Endothelial cell of umbilical vein (primary cell): Measurements from ENCODE around the gene DENND2A. TPM values are rescaled to one million over a fixed set of nuclear protein-coding genes. Genes with fewer than 3 reads are reported as not detected.

Source experiments
- BruUV-seq: library from RNA; stranded (reverse); fragments of 400-500 nt; replicated peaks from 2 replicates; lab custom pipeline; 2021; lab: Mats Ljungman, UMichigan
- CTCF ChIA-PET: fragments of 300-600, 350-600 bp; sonication (Branson Sonifier 250); formaldehyde crosslinking; loops from one replicate; lab custom pipeline; 2021; ENCODE audit warnings: antibody characterized with exemption, inconsistent platforms; lab: Charles Lee
- POLR2A ChIA-PET: fragments of 300-600, 350-600 bp; sonication (Branson Sonifier 250); formaldehyde crosslinking; loops from one replicate; lab custom pipeline; 2021; ENCODE audit warnings: antibody characterized with exemption, inconsistent platforms; lab: Charles Lee
- DNase-seq: peaks from one replicate; pipeline ENCODE4 v3.0.0-alpha.2; 2011; ENCODE audit warnings: low read depth, low spot score
- FAIRE-seq: peaks from 2 replicates; lab custom pipeline; 2011; peaks lifted over from hg19 to GRCh38; lab: Jason Lieb, UNC
- H2AFZ ChIP-seq: 2 replicates; pipeline ENCODE4 v1.6.0; 2012; ENCODE audit warnings: low read depth, low read length, control low read depth, inconsistent platforms
- H3K27ac ChIP-seq: 2 replicates; pipeline ENCODE4 v1.5.1; 2011; ENCODE audit warnings: low read depth, mild to moderate bottlenecking, control low read depth, low read length, moderate library complexity; ENCODE audit not compliant: insufficient read depth
- H3K27me3 ChIP-seq, 2 experiments: 2 replicates each; pipeline versions ENCODE4 v1.6.0 to v1.6.1; 2011; ENCODE audit warnings: low read length in 2 of 2, mixed read lengths in 1 of 2; ENCODE audit not compliant: control insufficient read depth in 2 of 2, insufficient read depth in 2 of 2
- H3K36me3 ChIP-seq, 2 experiments: 2 replicates in 1 of 2; 3 replicates in 1 of 2; pipeline ENCODE4 v1.5.1; 2011; ENCODE audit warnings: low read length in 2 of 2, mild to moderate bottlenecking in 1 of 2, moderate library complexity in 1 of 2; ENCODE audit not compliant: control insufficient read depth in 2 of 2, insufficient read depth in 2 of 2; ENCODE audit errors: extremely low read depth in 1 of 2
- H3K4me1 ChIP-seq: 3 replicates; pipeline ENCODE4 v1.5.1; 2011; ENCODE audit warnings: mild to moderate bottlenecking, low read length; ENCODE audit not compliant: control insufficient read depth, insufficient read depth; ENCODE audit errors: extremely low read depth
- H3K4me2 ChIP-seq: 2 replicates; pipeline ENCODE4 v1.6.1; 2011; ENCODE audit warnings: low read length, control low read depth, mixed read lengths; ENCODE audit not compliant: insufficient read depth
- H3K4me3 ChIP-seq, 3 experiments: fragments of 200-600 bp in 1 of 3; sonication (generic), shearing (Covaris generic) in 1 of 3; replicated peaks in 1 of 3; 2 replicates each; pipeline ENCODE4 v1.5.1; 2011 to 2016; ENCODE audit warnings: control low read depth in 3 of 3, low read length in 3 of 3, mild to moderate bottlenecking in 2 of 3, inconsistent platforms in 1 of 3, low read depth in 1 of 3, moderate library complexity in 1 of 3; ENCODE audit not compliant: insufficient read depth in 1 of 3
- H3K79me2 ChIP-seq: 2 replicates; pipeline ENCODE4 v1.6.0; 2012; ENCODE audit warnings: low read length, inconsistent platforms; ENCODE audit not compliant: control insufficient read depth, insufficient read depth
- H3K9ac ChIP-seq: replicated peaks from 2 replicates; pipeline ENCODE3; 2011; ENCODE audit warnings: low read length, control low read depth; ENCODE audit not compliant: insufficient read depth; ENCODE audit errors: extremely low read depth
- H3K9me1 ChIP-seq: replicated peaks from 3 replicates; pipeline ENCODE4 v1.6.0; 2011; ENCODE audit warnings: mild to moderate bottlenecking, low read length; ENCODE audit not compliant: control insufficient read depth, insufficient read depth; ENCODE audit errors: extremely low read depth
- H3K9me3 ChIP-seq: replicated peaks from 2 replicates; pipeline ENCODE4 v1.5.1; 2012; ENCODE audit warnings: low read length, inconsistent platforms; ENCODE audit not compliant: control insufficient read depth, insufficient read depth
- H4K20me1 ChIP-seq: replicated peaks from 2 replicates; pipeline ENCODE3; 2011; ENCODE audit warnings: mild to moderate bottlenecking, low read length; ENCODE audit not compliant: control insufficient read depth, insufficient read depth; ENCODE audit errors: extremely low read depth
- EZH2 ChIP-seq: IDR thresholded peaks from 2 replicates; pipeline ENCODE4 v1.6.1; 2012; ENCODE audit warnings: borderline replicate concordance, low read depth, mild to moderate bottlenecking, moderate library complexity, low read length, inconsistent platforms; ENCODE audit not compliant: severe bottlenecking
- FOS ChIP-seq: IDR thresholded peaks from 2 replicates; pipeline ENCODE4 v1.6.1; 2011; ENCODE audit warnings: mild to moderate bottlenecking, low read length, moderate library complexity, borderline replicate concordance; ENCODE audit not compliant: insufficient read depth
- GATA2 ChIP-seq: IDR thresholded peaks from 2 replicates; pipeline ENCODE4 v1.7.0; 2011; ENCODE audit warnings: low read depth, mild to moderate bottlenecking, moderate library complexity, mixed read lengths, low read length; ENCODE audit not compliant: insufficient read length, insufficient read depth
- JUN ChIP-seq: IDR thresholded peaks from 2 replicates; pipeline ENCODE4 v1.6.1; 2011; ENCODE audit warnings: borderline replicate concordance, low read depth; ENCODE audit not compliant: insufficient read length, insufficient read depth
- MYC ChIP-seq: IDR thresholded peaks from one replicate; pipeline ENCODE4 v1.6.1; 2011; ENCODE audit warnings: mild to moderate bottlenecking, low read depth, low read length
- POLR2A ChIP-seq: IDR thresholded peaks from 2 replicates; pipeline ENCODE4 v1.6.1; 2012; ENCODE audit warnings: low read depth, mild to moderate bottlenecking, control low read depth, low read length
- POLR2AphosphoS5 ChIP-seq: IDR thresholded peaks from 2 replicates; pipeline ENCODE4 v1.6.1; 2012; ENCODE audit warnings: low read depth, mild to moderate bottlenecking, control low read depth, low read length, moderate library complexity; ENCODE audit not compliant: insufficient read depth
- dilution Hi-C: fragments of 300-500 bp; cut with MboI; formaldehyde crosslinking; loops from one replicate; pipeline ENCODE4 v1.15.0; 2019; ENCODE audit warnings: low sequenced_read_pairs; ENCODE audit not compliant: extremely low pct_ligation_motif_present
- intact Hi-C: fragments of 100-400 bp; cut with micrococcal nuclease; formaldehyde crosslinking; loops from one replicate; pipeline ENCODE4 v1.10.0; 2022
- polyA plus RNA-seq, 4 experiments: library from polyadenylated mRNA; depleted of rRNA in 3 of 4; stranded (reverse) in 3 of 4; unstranded in 1 of 4; fragments of >200 nt; gene quantifications; 2 replicates each; pipeline versions ENCODE4 v1.2.1 to v1.2.3, GENCODE V29; 2011 to 2012; ENCODE audit warnings: missing spikeins in 1 of 4
- total RNA-seq: library from RNA; stranded (reverse); gene quantifications from 2 replicates; pipeline ENCODE4 v1.2.3, GENCODE V29; 2021

Gene DENND2A
- total and polyA plus RNA-seq, 2 donors (not counting 3 experiments of a cell fraction or from before 2014, with no cell fraction given): 0.33 TPM; not detected in 1

- Histone ChIP-seq H3K9me3 (no peaks in the 10 kb centered on the region), H3K9ac (no peak overlapping the region), H3K27ac (no peak overlapping the region), H2AFZ (peak overlapping the region; percentile 52), H3K4me3 (peak overlapping the region in 1 of 3 experiments; percentile 34), H3K4me2 (no peak overlapping the region), H4K20me1 (no peaks in the 10 kb centered on the region), H3K27me3 (peaks cover 32 to 33% of the 10 kb centered on the region in 2 experiments), H3K9me1 (no peaks in the 10 kb centered on the region), H3K4me1 (peaks cover 2% of the 10 kb centered on the region), H3K79me2 (no peaks in the 10 kb centered on the region), H3K36me3 (no peaks in the 10 kb centered on the region)
- dilution Hi-C loops (no loop called here), intact Hi-C loops (no loop called here)
- ChIA-PET POLR2A (interaction anchor here (1.1 kb wide), 1 partner anchor 12 kb away, joined by 6 read pairs; no protein-coding TSS in a partner anchor), CTCF (no interaction called here)
- FAIRE-seq: no peak
- no TSS peak for BruUV-seq
- DNase-seq: no peak
- TF ChIP-seq GATA2 (no peak), EZH2 (peak; percentile 81)
These were observed 464 bp downstream of the DENND2A start for GRCh38 chr7:140640060-140640637.

GRCh38 chr7:140639366-140640053, 1.1 kb downstream of the DENND2A start:
- H3K79me2 ChIP-seq: no peaks in the 10 kb centered on the region
- no TSS peak for BruUV-seq
- POLR2A ChIA-PET: no interaction called here

More at GRCh38 chr7:140639366-140640053, 1.1 kb downstream of the DENND2A start:
- Histone ChIP-seq H4K20me1 (no peaks in the 10 kb centered on the region), H3K9me3 (no peaks in the 10 kb centered on the region), H3K4me2 (no peak overlapping the region), H3K4me1 (peaks cover 2% of the 10 kb centered on the region), H3K4me3 (peak overlapping the region in 1 of 3 experiments; percentile 34), H3K36me3 (no peaks in the 10 kb centered on the region), H3K9me1 (no peaks in the 10 kb centered on the region), H3K27ac (no peak overlapping the region), H2AFZ (no peak overlapping the region), H3K9ac (no peak overlapping the region), H3K27me3 (peaks cover 32 to 33% of the 10 kb centered on the region in 2 experiments)
- CTCF ChIA-PET: no interaction called here
- FAIRE-seq (no peak), DNase-seq (no peak)
- dilution Hi-C loops: no loop called here
- intact Hi-C loops: no loop called here
- TF ChIP-seq POLR2A (no peak), FOS (no peak), POLR2AphosphoS5 (no peak), JUN (no peak), EZH2 (peak; percentile 78), GATA2 (no peak), MYC (no peak)
